Neuronal stem cell (in vitro differentiated cells): ENCODE measurements around the gene NAALADL2.

Experiments
- DNase-seq: peaks from one replicate; pipeline ENCODE4 v3.0.0-alpha.2; 2013; ENCODE audit warnings: low spot score
- H2AFZ ChIP-seq: one replicate; pipeline ENCODE4 v1.6.1; 2013; ENCODE audit warnings: mild to moderate bottlenecking, low read length, inconsistent platforms
- H2AK5ac ChIP-seq: 2 replicates; pipeline ENCODE4 v1.6.1; 2013; ENCODE audit warnings: low read depth, mild to moderate bottlenecking, inconsistent platforms, low read length, moderate library complexity, mixed read lengths
- H2BK120ac ChIP-seq: 2 replicates; pipeline ENCODE4 v1.6.1; 2013; ENCODE audit warnings: low read depth, mild to moderate bottlenecking, inconsistent platforms, low read length, moderate library complexity, mixed read lengths
- H2BK12ac ChIP-seq: one replicate; pipeline ENCODE4 v1.6.1; 2013; ENCODE audit warnings: low read length, inconsistent platforms
- H2BK15ac ChIP-seq: 2 replicates; pipeline ENCODE4 v1.6.1; 2013; ENCODE audit warnings: mild to moderate bottlenecking, low read length, inconsistent platforms, mixed read lengths
- H2BK5ac ChIP-seq: one replicate; pipeline ENCODE4 v1.6.1; 2013; ENCODE audit warnings: inconsistent platforms, mild to moderate bottlenecking, low read length, moderate library complexity
- H3K14ac ChIP-seq: one replicate; pipeline ENCODE4 v1.6.1; 2013; ENCODE audit warnings: low read length, inconsistent platforms
- H3K18ac ChIP-seq: 2 replicates; pipeline ENCODE4 v1.6.1; 2013; ENCODE audit warnings: low read length, inconsistent platforms
- H3K23ac ChIP-seq: 2 replicates; pipeline ENCODE4 v1.6.1; 2013; ENCODE audit warnings: low read depth, mild to moderate bottlenecking, mixed read lengths, low read length, inconsistent platforms; ENCODE audit not compliant: poor library complexity
- H3K27ac ChIP-seq: replicated peaks from 3 replicates; pipeline ENCODE4 v1.5.1; 2013; ENCODE audit warnings: low read length, inconsistent platforms
- H3K27me3 ChIP-seq, 3 experiments: 2 replicates each; pipeline ENCODE4 v1.6.1; 2013; ENCODE audit warnings: low read length in 3 of 3, mild to moderate bottlenecking in 2 of 3, inconsistent platforms in 1 of 3, low read depth in 1 of 3, mixed read lengths in 1 of 3, moderate library complexity in 1 of 3; ENCODE audit not compliant: control insufficient read depth in 3 of 3, insufficient read depth in 3 of 3
- H3K36me3 ChIP-seq, 2 donors: replicated peaks in 1 of 2; 2 replicates each; pipeline ENCODE4 v1.6.1; 2013; ENCODE audit warnings: low read length in 2 of 2; ENCODE audit not compliant: control insufficient read depth in 2 of 2, insufficient read depth in 2 of 2
- H3K4ac ChIP-seq: 2 replicates; pipeline ENCODE4 v1.6.1; 2013; ENCODE audit warnings: inconsistent platforms, mild to moderate bottlenecking, low read length, moderate library complexity
- H3K4me1 ChIP-seq, 2 donors: 1 replicate in 1 of 2; 2 replicates in 1 of 2; pipeline ENCODE4 v1.6.1; 2013; ENCODE audit warnings: low read length in 2 of 2, low read depth in 1 of 2; ENCODE audit not compliant: control insufficient read depth in 2 of 2, insufficient read depth in 1 of 2
- H3K4me2 ChIP-seq: one replicate; pipeline ENCODE4 v1.6.1; 2013; ENCODE audit warnings: mild to moderate bottlenecking, low read length, inconsistent platforms; ENCODE audit not compliant: insufficient read depth, poor library complexity, severe bottlenecking
- H3K4me3 ChIP-seq, 2 donors: 2 replicates each; pipeline ENCODE4 v1.5.1; 2013; ENCODE audit warnings: low read length in 2 of 2, mild to moderate bottlenecking in 2 of 2, inconsistent platforms in 1 of 2, moderate library complexity in 1 of 2
- H3K79me1 ChIP-seq: one replicate; pipeline ENCODE4 v1.6.1; 2013; ENCODE audit warnings: low read depth, mild to moderate bottlenecking, inconsistent platforms, low read length, moderate library complexity
- H3K9ac ChIP-seq: one replicate; pipeline ENCODE4 v1.6.1; 2013; ENCODE audit warnings: mild to moderate bottlenecking, low read depth, low read length, inconsistent platforms; ENCODE audit not compliant: poor library complexity
- H3K9me3 ChIP-seq, 2 donors: replicated peaks in 1 of 2; 2 replicates each; pipeline versions ENCODE3 to v1.6.1; 2013; ENCODE audit warnings: low read length in 2 of 2, mild to moderate bottlenecking in 2 of 2, inconsistent platforms in 1 of 2, low read depth in 1 of 2, mixed read lengths in 1 of 2, moderate library complexity in 1 of 2; ENCODE audit not compliant: control insufficient read depth in 2 of 2, insufficient read depth in 1 of 2
- H4K8ac ChIP-seq: one replicate; pipeline ENCODE4 v1.6.1; 2013; ENCODE audit warnings: low read depth, mild to moderate bottlenecking, inconsistent platforms, low read length, moderate library complexity
- H4K91ac ChIP-seq: one replicate; pipeline ENCODE4 v1.6.1; 2013; ENCODE audit warnings: low read length, low read depth, mild to moderate bottlenecking, inconsistent platforms; ENCODE audit not compliant: poor library complexity
- WGBS, 2 donors: extraction: QIAGEN DNeasy Blood & Tissue Kit; methylation state at CpG; one replicate each; pipeline ENCODE4 v1.1.7; 2013; ENCODE audit warnings: missing lambda C conversion rate in 2 of 2, mixed read lengths in 1 of 2; ENCODE audit not compliant: insufficient read length in 2 of 2, insufficient replicate concordance in 1 of 2; ENCODE audit errors: extremely low coverage in 2 of 2; 5-methylcytosine and 5-hydroxymethylcytosine counted together

Gene NAALADL2

DNA sequence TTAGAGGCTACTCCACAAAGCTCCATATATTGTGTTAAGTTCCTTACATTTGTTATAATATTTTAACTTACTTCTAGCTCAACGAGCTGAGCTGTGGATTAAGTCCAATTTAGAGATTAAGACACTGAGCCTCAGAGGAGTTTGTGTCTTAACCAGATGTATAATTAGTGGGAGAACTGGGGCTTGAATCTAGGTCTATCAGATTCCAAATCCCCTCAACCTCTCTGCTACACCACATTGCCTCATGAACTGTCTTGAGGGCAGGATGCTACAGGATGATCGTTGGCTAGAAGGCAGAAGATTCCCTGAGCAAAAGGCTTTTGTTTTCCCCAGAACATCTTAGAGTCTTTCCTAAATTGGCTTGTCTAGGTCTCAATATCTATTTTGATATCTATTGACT, 890.8 kb downstream of the NAALADL2 start:
- H4K8ac ChIP-seq, result no peak overlapping the region
- no peaks in the 10 kb centered on the region for H3K36me3 ChIP-seq
- no peak overlapping the region for H3K9ac ChIP-seq
- no peaks in the 10 kb centered on the region for H3K27me3 ChIP-seq
- H3K4me3 ChIP-seq, result no peak overlapping the region
- no peak overlapping the region for H3K18ac ChIP-seq
- H3K4ac ChIP-seq, result no peak overlapping the region
- WGBS, 2 donors, result no CpG with 5 or more reads among the region's 2 CpGs
- no peak overlapping the region for H4K91ac ChIP-seq
- H3K4me1 ChIP-seq, result no peaks in the 10 kb centered on the region
- H2BK5ac ChIP-seq, result no peak overlapping the region
- H2BK12ac ChIP-seq, result no peak overlapping the region
- no peaks in the 10 kb centered on the region for H3K79me1 ChIP-seq
- no peak overlapping the region for H2BK120ac ChIP-seq
- no peak for DNase-seq
- no peak overlapping the region for H3K4me2 ChIP-seq
- H3K9me3 ChIP-seq, result peaks cover 0 to 3% of the 10 kb centered on the region in 2 donors
- H3K27ac ChIP-seq, result no peak overlapping the region
- no peak overlapping the region for H2AK5ac ChIP-seq
- H3K14ac ChIP-seq, result no peak overlapping the region
- no peak overlapping the region for H2BK15ac ChIP-seq
- H3K23ac ChIP-seq, result no peak overlapping the region
- H2AFZ ChIP-seq, result no peak overlapping the region

DNA sequence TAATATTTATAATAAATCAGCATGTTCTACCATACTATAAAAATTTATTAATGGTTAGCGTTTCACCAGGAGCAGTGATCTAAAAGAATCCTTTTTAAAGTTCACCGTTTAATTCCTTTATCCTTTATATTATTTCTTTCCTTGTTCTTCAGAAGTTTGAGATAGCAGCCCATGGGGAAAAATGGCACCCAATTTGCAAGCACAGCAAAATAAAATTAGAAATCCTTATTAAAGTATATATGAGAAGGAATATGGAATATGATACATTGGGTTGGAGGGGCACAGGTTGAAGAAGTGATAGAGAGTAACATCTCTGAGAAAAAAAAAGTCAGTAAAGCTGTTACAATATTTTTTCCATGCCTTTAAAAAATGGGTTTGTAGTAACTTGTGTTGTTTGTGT, 892.0 kb downstream of the NAALADL2 start:
- Histone ChIP-seq H3K9ac (no peak overlapping the region), H3K4me1 (no peaks in the 10 kb centered on the region), H2BK120ac (no peak overlapping the region), H2AFZ (no peak overlapping the region), H2BK5ac (no peak overlapping the region), H3K4ac (no peak overlapping the region), H3K36me3 (no peaks in the 10 kb centered on the region), H3K27ac (no peak overlapping the region), H3K79me1 (no peaks in the 10 kb centered on the region), H3K23ac (no peak overlapping the region), H3K4me2 (no peak overlapping the region), H2BK12ac (no peak overlapping the region), H4K8ac (no peak overlapping the region), H3K4me3 (no peak overlapping the region), H3K14ac (no peak overlapping the region), H2BK15ac (no peak overlapping the region), H2AK5ac (no peak overlapping the region), H3K9me3 (peaks cover 0 to 3% of the 10 kb centered on the region in 2 donors), H4K91ac (no peak overlapping the region), H3K18ac (no peak overlapping the region), H3K27me3 (no peaks in the 10 kb centered on the region)
- WGBS, 2 donors, result no CpG with 5 or more reads among the region's 2 CpGs
- no peak for DNase-seq

DNA sequence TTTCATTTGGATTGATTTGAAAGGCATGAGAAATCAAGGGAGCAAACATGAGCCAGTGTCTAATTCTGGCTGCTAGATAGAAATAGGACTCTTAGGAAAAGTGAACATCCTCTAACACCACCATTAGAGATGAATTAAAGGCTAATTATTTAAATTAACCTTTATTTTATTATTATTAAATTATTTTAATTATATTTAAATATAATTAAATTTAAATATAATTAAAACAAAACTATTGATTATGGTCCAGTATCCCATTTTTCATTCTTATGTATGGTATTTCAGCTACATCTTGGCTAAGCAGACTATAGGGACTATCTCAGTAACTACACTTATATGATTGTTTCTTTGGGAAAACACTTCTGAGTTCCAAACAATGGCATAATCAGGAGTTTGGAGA, 904.8 kb downstream of the NAALADL2 start:
- H3K18ac ChIP-seq, result no peak overlapping the region
- H3K4me3 ChIP-seq, result no peak overlapping the region
- no peak overlapping the region for H2BK12ac ChIP-seq
- no peak overlapping the region for H2BK15ac ChIP-seq
- H2BK120ac ChIP-seq, result no peak overlapping the region
- H3K36me3 ChIP-seq, result no peaks in the 10 kb centered on the region
- no peak overlapping the region for H3K14ac ChIP-seq
- no peak overlapping the region for H3K9ac ChIP-seq
- H3K27me3 ChIP-seq, result no peaks in the 10 kb centered on the region
- no peaks in the 10 kb centered on the region for H3K9me3 ChIP-seq
- no peak overlapping the region for H2AFZ ChIP-seq
- H3K27ac ChIP-seq, result no peak overlapping the region
- no peak overlapping the region for H4K8ac ChIP-seq
- H3K4me1 ChIP-seq, result no peaks in the 10 kb centered on the region
- H3K4ac ChIP-seq, result no peak overlapping the region
- no peak for DNase-seq
- H3K23ac ChIP-seq, result no peak overlapping the region
- no peak overlapping the region for H2AK5ac ChIP-seq
- no peak overlapping the region for H3K4me2 ChIP-seq
- H3K79me1 ChIP-seq, result no peaks in the 10 kb centered on the region
- no peak overlapping the region for H2BK5ac ChIP-seq
- no peak overlapping the region for H4K91ac ChIP-seq

DNA sequence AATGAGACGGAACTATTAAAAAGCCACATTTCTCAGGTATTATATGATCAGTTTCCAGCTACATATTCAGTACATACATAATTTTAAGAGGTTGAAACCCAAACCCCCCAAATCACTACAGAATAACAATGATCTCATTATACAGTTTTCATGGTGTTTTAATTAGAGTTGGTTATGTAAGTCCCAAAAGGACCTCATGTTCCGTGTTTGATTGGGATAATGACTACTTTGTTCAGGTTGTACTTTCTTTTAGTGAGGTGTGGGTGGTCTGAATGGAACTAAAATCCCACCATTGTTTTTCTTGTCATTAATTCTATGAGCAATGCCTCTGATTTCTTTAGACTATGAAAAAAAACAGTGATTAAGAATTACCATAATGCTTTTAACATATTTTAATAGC, 905.6 kb downstream of the NAALADL2 start:
- no peak overlapping the region for H3K4me2 ChIP-seq
- no CpG with 5 or more reads among the region's 2 CpGs for WGBS, 2 donors
- H3K14ac ChIP-seq, result no peak overlapping the region

More for the DNA sequence above, 905.6 kb downstream of the NAALADL2 start:
- Histone ChIP-seq H3K27me3 (no peaks in the 10 kb centered on the region), H3K27ac (no peak overlapping the region), H4K91ac (no peak overlapping the region), H3K18ac (no peak overlapping the region), H3K9me3 (no peaks in the 10 kb centered on the region), H3K4me3 (no peak overlapping the region), H2AK5ac (no peak overlapping the region), H3K4me1 (no peaks in the 10 kb centered on the region), H3K9ac (no peak overlapping the region), H3K4ac (no peak overlapping the region), H3K79me1 (no peaks in the 10 kb centered on the region), H2AFZ (no peak overlapping the region), H2BK120ac (no peak overlapping the region), H2BK15ac (no peak overlapping the region), H3K23ac (no peak overlapping the region), H2BK12ac (no peak overlapping the region), H3K36me3 (no peaks in the 10 kb centered on the region), H2BK5ac (no peak overlapping the region), H4K8ac (no peak overlapping the region)
- DNase-seq, result no peak
